Measurements from ENCODE around the gene SAP130. TPM values are rescaled to one million over a fixed set of nuclear protein-coding genes. Genes with fewer than 3 reads are reported as not detected.

The SAP130 gene
- total and polyA plus RNA-seq, 8 donors: 19.1 to 27.7 (median 24.1) TPM

DNA sequence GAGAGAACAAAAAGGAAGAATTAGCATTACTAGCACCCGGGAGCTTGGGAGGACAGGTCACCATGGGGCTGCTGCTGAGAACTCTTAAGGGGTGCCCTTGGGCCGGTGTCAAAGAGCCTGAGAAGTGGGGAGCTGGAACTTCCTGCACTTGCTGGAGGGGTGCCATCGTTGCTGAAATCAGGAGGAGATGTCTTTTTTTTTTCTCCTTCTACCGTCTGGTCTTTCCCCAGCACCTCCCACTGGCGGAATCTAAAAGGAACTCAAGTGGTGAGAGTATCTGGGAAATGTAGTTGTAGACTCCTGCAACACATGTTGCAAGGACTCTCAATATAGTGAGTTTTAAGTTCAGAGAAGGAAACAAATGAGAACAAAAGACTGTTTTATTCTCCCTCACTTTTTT is 136.0 kb downstream of the SAP130 start:
- intact Hi-C loops (cut with DNase I): no loop called here

More for the DNA sequence above, 136.0 kb downstream of the SAP130 start:
- Histone ChIP-seq H3K9me3 (no peaks in the 10 kb centered on the region), H3K27me3 (no peaks in the 10 kb centered on the region), H3K4me3 (no peak overlapping the region), H3K36me3 (no peaks in the 10 kb centered on the region), H3K4me1 (peaks cover 9 to 18% of the 10 kb centered on the region in 2 donors), H3K27ac (peak overlapping the region in 1 of 2 donors; percentile 23)
- TF ChIP-seq, protein P1, sequence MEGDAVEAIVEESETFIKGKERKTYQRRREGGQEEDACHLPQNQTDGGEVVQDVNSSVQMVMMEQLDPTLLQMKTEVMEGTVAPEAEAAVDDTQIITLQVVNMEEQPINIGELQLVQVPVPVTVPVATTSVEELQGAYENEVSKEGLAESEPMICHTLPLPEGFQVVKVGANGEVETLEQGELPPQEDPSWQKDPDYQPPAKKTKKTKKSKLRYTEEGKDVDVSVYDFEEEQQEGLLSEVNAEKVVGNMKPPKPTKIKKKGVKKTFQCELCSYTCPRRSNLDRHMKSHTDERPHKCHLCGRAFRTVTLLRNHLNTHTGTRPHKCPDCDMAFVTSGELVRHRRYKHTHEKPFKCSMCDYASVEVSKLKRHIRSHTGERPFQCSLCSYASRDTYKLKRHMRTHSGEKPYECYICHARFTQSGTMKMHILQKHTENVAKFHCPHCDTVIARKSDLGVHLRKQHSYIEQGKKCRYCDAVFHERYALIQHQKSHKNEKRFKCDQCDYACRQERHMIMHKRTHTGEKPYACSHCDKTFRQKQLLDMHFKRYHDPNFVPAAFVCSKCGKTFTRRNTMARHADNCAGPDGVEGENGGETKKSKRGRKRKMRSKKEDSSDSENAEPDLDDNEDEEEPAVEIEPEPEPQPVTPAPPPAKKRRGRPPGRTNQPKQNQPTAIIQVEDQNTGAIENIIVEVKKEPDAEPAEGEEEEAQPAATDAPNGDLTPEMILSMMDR (IDR thresholded peaks at IDR 0.05): no peak
- ATAC-seq (peak; percentile 78), DNase-seq (peak in 2 of 4 donors; percentile 24 to 55)

Other genes with a start within 250 kb of the SAP130 start
- 10 to 100 TPM; 46.4 to 55.2 TPM for gene WDR33, start 216.9 kb downstream of the SAP130 start, total RNA-seq
- 10 to 100 TPM; 47.3 to 57.5 (median 50.8) TPM for gene WDR33, start 216.9 kb downstream of the SAP130 start, polyA plus RNA-seq (ENCODE audit: insufficient read length in 6 of 6)
- 10 to 100 TPM; 27.2 to 28.0 TPM for gene POLR2D, start 169.9 kb downstream of the SAP130 start, total RNA-seq
- 10 to 100 TPM; 34.7 to 39.5 (median 36.9) TPM for gene POLR2D, start 169.9 kb downstream of the SAP130 start, polyA plus RNA-seq (ENCODE audit: insufficient read length in 6 of 6)
- 10 to 100 TPM; 13.6 to 15.1 TPM for gene AMMECR1L, start 142.1 kb downstream of the SAP130 start, total RNA-seq
- gene AMMECR1L, start 142.1 kb downstream of the SAP130 start, polyA plus RNA-seq (ENCODE audit: insufficient read length in 6 of 6): 10 to 100 TPM; 22.2 to 26.3 (median 25.0) TPM
- gene UGGT1, start 63.1 kb upstream of the SAP130 start, total RNA-seq: 10 to 100 TPM; 55.5 to 72.0 TPM
- gene UGGT1, start 63.1 kb upstream of the SAP130 start, polyA plus RNA-seq (ENCODE audit: insufficient read length in 6 of 6): 10 to 100 TPM; 33.1 to 39.2 (median 35.8) TPM

All from left lung (tissue), 10 donors.